IMR-90 (cell line): ENCODE data around the gene CLASP1. TPM values are rescaled to one million over a fixed set of nuclear protein-coding genes. Genes with fewer than 3 reads are reported as not detected.

Experiments
- ATAC-seq: fragments of 200-7000 bp; cut with Tn5 transposase; 2 replicates; pipeline ENCODE4 v1.9.1; 2020; ENCODE audit warnings: low read depth, mild to moderate bottlenecking, moderate library complexity
- BruUV-seq: library from RNA; stranded (reverse); fragments of 400-500 nt; replicated peaks from 2 replicates; lab custom pipeline; 2021; lab: Mats Ljungman, UMichigan
- CTCF ChIA-PET: fragments of 300-600 bp; formaldehyde crosslinking; extraction: SDS; loops from one replicate; lab custom pipeline; 2021; ENCODE audit warnings: antibody characterized with exemption; lab: Yijun Ruan, JAX
- POLR2A ChIA-PET: fragments of 300-600 bp; sonication (Branson Sonifier 250); formaldehyde crosslinking; loops from one replicate; lab custom pipeline; 2022; ENCODE audit warnings: antibody characterized with exemption; ENCODE audit not compliant: unreplicated experiment; lab: Charles Lee
- DNase-seq: peaks from one replicate; pipeline ENCODE4 v3.0.0; 2013
- H2AFZ ChIP-seq: replicated peaks from 2 replicates; pipeline ENCODE3; 2013; ENCODE audit warnings: low read length, mild to moderate bottlenecking; ENCODE audit not compliant: poor library complexity
- H2AK5ac ChIP-seq: 2 replicates; pipeline ENCODE4 v1.6.1; 2013; ENCODE audit warnings: low read depth, low read length, inconsistent platforms
- H2AK9ac ChIP-seq: replicated peaks from 2 replicates; pipeline ENCODE3; 2013; ENCODE audit warnings: mild to moderate bottlenecking, low read depth, low read length, moderate library complexity; ENCODE audit not compliant: poor library complexity
- H2BK120ac ChIP-seq: 2 replicates; pipeline ENCODE4 v1.6.1; 2013; ENCODE audit warnings: low read depth, low read length, inconsistent platforms
- H2BK15ac ChIP-seq: 3 replicates; pipeline ENCODE4 v1.6.1; 2013; ENCODE audit warnings: low read depth, low read length, inconsistent platforms
- H2BK20ac ChIP-seq: 2 replicates; pipeline ENCODE4 v1.6.1; 2013; ENCODE audit warnings: low read depth, mild to moderate bottlenecking, inconsistent platforms, low read length, moderate library complexity
- H2BK5ac ChIP-seq: 2 replicates; pipeline ENCODE4 v1.6.1; 2013; ENCODE audit warnings: mild to moderate bottlenecking, low read depth, low read length, inconsistent platforms; ENCODE audit not compliant: poor library complexity, severe bottlenecking
- H3K14ac ChIP-seq: replicated peaks from 2 replicates; pipeline ENCODE4 v1.6.1; 2013; ENCODE audit warnings: low read depth, low read length, inconsistent platforms
- H3K18ac ChIP-seq: 2 replicates; pipeline ENCODE4 v1.6.1; 2013; ENCODE audit warnings: low read depth, low read length, control low read depth
- H3K23ac ChIP-seq: 2 replicates; pipeline ENCODE4 v1.6.1; 2013; ENCODE audit warnings: low read depth, low read length, inconsistent platforms
- H3K27ac ChIP-seq: 2 replicates; pipeline ENCODE4 v1.5.1; 2013; ENCODE audit warnings: mild to moderate bottlenecking, control low read depth, low read length; ENCODE audit not compliant: insufficient read depth
- H3K27me3 ChIP-seq: 2 replicates; pipeline ENCODE4 v1.6.1; 2013; ENCODE audit warnings: low read length; ENCODE audit not compliant: control insufficient read depth, insufficient read depth
- H3K36me3 ChIP-seq: 2 replicates; pipeline ENCODE4 v1.6.1; 2013; ENCODE audit warnings: low read length, mixed read lengths; ENCODE audit not compliant: control insufficient read depth, insufficient read depth
- H3K4ac ChIP-seq: 2 replicates; pipeline ENCODE4 v1.6.1; 2013; ENCODE audit warnings: low read depth, low read length, inconsistent platforms
- H3K4me1 ChIP-seq: 2 replicates; pipeline ENCODE4 v1.6.1; 2013; ENCODE audit warnings: low read length, mixed read lengths; ENCODE audit not compliant: control insufficient read depth, insufficient read depth
- H3K4me2 ChIP-seq: 2 replicates; pipeline ENCODE4 v1.6.1; 2013; ENCODE audit warnings: low read depth, mild to moderate bottlenecking, control low read depth, low read length, moderate library complexity
- H3K4me3 ChIP-seq: 2 replicates; pipeline ENCODE4 v1.5.1; 2013; ENCODE audit warnings: low read depth, mild to moderate bottlenecking, control low read depth, low read length, moderate library complexity; ENCODE audit not compliant: insufficient read depth
- H3K56ac ChIP-seq: 2 replicates; pipeline ENCODE4 v1.6.1; 2013; ENCODE audit warnings: low read length, inconsistent platforms; ENCODE audit not compliant: insufficient read depth; ENCODE audit errors: extremely low read depth
- H3K79me1 ChIP-seq, 2 experiments: 2 replicates each; pipeline ENCODE4 v1.6.1; 2013; ENCODE audit warnings: low read length in 2 of 2, inconsistent platforms in 1 of 2, low read depth in 1 of 2
- H3K9ac ChIP-seq: 2 replicates; pipeline ENCODE4 v1.6.1; 2013; ENCODE audit warnings: low read depth, low read length, control low read depth
- H3K9me1 ChIP-seq: 2 replicates; pipeline ENCODE4 v1.6.1; 2013; ENCODE audit warnings: low read length, inconsistent platforms; ENCODE audit not compliant: insufficient read depth
- H3K9me3 ChIP-seq: 2 replicates; pipeline ENCODE4 v1.6.1; 2013; ENCODE audit warnings: low read length; ENCODE audit not compliant: control insufficient read depth, insufficient read depth
- H4K20me1 ChIP-seq: 2 replicates; pipeline ENCODE4 v1.6.1; 2013; ENCODE audit warnings: low read length, inconsistent platforms; ENCODE audit not compliant: insufficient read depth
- H4K5ac ChIP-seq: 2 replicates; pipeline ENCODE4 v1.6.1; 2013; ENCODE audit warnings: mild to moderate bottlenecking, low read depth, low read length, control low read depth
- H4K8ac ChIP-seq, 2 experiments: 2 replicates each; pipeline ENCODE4 v1.6.1; 2013; ENCODE audit warnings: low read depth in 2 of 2, low read length in 2 of 2, control low read depth in 1 of 2, inconsistent platforms in 1 of 2
- H4K91ac ChIP-seq: 2 replicates; pipeline ENCODE4 v1.6.1; 2013; ENCODE audit warnings: low read depth, low read length, inconsistent platforms; ENCODE audit not compliant: insufficient read depth
- BHLHE40 ChIP-seq: fragments of 150-350 bp; IDR thresholded peaks from 2 replicates; pipeline ENCODE4 v1.6.1; 2016; ENCODE audit warnings: mild to moderate bottlenecking, low read depth, low read length
- CEBPB ChIP-seq: IDR thresholded peaks from 2 replicates; pipeline ENCODE4 v1.6.1; 2012; ENCODE audit warnings: low read depth, low read length, improper control_type of control experiment
- CHD1 ChIP-seq: IDR thresholded peaks from 2 replicates; pipeline ENCODE4 v1.6.1; 2012; ENCODE audit warnings: low read depth, low read length, improper control_type of control experiment
- CTCF ChIP-seq: conservative IDR thresholded peaks from 2 replicates; pipeline ENCODE4 v1.5.1; 2012; ENCODE audit warnings: mild to moderate bottlenecking, low read depth, low read length, improper control_type of control experiment
- ELK1 ChIP-seq: fragments of 150-350 bp; IDR thresholded peaks from 2 replicates; pipeline ENCODE4 v1.6.1; 2016; ENCODE audit warnings: low read depth, mild to moderate bottlenecking, low read length, moderate library complexity, borderline replicate concordance
- FOS ChIP-seq: fragments of 150-350 bp; IDR thresholded peaks from 2 replicates; pipeline ENCODE4 v1.6.1; 2016; ENCODE audit warnings: low read depth, low read length
- MAFK ChIP-seq: IDR thresholded peaks from 2 replicates; pipeline ENCODE4 v1.6.1; 2012; ENCODE audit warnings: low read depth, low read length, improper control_type of control experiment
- MAZ ChIP-seq: IDR thresholded peaks from 2 replicates; pipeline ENCODE4 v1.6.1; 2012; ENCODE audit warnings: low read depth, mild to moderate bottlenecking, low read length, improper control_type of control experiment, moderate library complexity, borderline replicate concordance
- MXI1 ChIP-seq: IDR thresholded peaks from 2 replicates; pipeline ENCODE4 v1.6.1; 2012; ENCODE audit warnings: low read depth, mild to moderate bottlenecking, low read length, moderate library complexity, borderline replicate concordance
- NFE2L2 ChIP-seq: fragments of 150-350 bp; IDR thresholded peaks from 2 replicates; pipeline ENCODE4 v1.6.1; 2016; ENCODE audit warnings: low read depth, mild to moderate bottlenecking, low read length
- POLR2A ChIP-seq: IDR thresholded peaks from 2 replicates; pipeline ENCODE4 v1.6.1; 2012; ENCODE audit warnings: mild to moderate bottlenecking, low read depth, low read length
- RAD21 ChIP-seq: IDR thresholded peaks from 2 replicates; pipeline ENCODE4 v1.6.1; 2012; ENCODE audit warnings: low read length, improper control_type of control experiment
- RCOR1 ChIP-seq: IDR thresholded peaks from 2 replicates; pipeline ENCODE4 v1.6.1; 2012; ENCODE audit warnings: mild to moderate bottlenecking, low read length, improper control_type of control experiment; ENCODE audit not compliant: insufficient replicate concordance
- RFX5 ChIP-seq: IDR thresholded peaks from 2 replicates; pipeline ENCODE4 v1.8.0; 2012; ENCODE audit warnings: low read depth, mild to moderate bottlenecking, low read length, moderate library complexity
- SMC3 ChIP-seq: fragments of 150-350 bp; IDR thresholded peaks from 2 replicates; pipeline ENCODE4 v1.6.1; 2016; ENCODE audit warnings: low read depth, mild to moderate bottlenecking, antibody characterized with exemption, low read length, moderate library complexity
- USF2 ChIP-seq: fragments of 150-350 bp; IDR thresholded peaks from 2 replicates; pipeline ENCODE4 v1.6.1; 2017; ENCODE audit warnings: mild to moderate bottlenecking, antibody characterized with exemption, low read length, low read depth
- WGBS, 2 experiments: methylation state at CpG; one replicate each; pipeline versions ENCODE4 v1.1.5 to v1.1.7; 2013; ENCODE audit warnings: missing lambda C conversion rate in 2 of 2; ENCODE audit not compliant: insufficient read length in 1 of 2; ENCODE audit errors: extremely low coverage in 2 of 2; 5-methylcytosine and 5-hydroxymethylcytosine counted together
- dilution Hi-C: fragments of 300-500 bp; cut with HindIII; formaldehyde crosslinking; loops from one replicate; pipeline ENCODE4 v1.14.3; 2018; ENCODE audit warnings: low sequenced_read_pairs; ENCODE audit not compliant: unreplicated experiment
- in situ Hi-C: fragments of 300-500 bp; cut with MboI; formaldehyde crosslinking; loops from 3 replicates; pipeline ENCODE4 v1.14.3; 2019; ENCODE audit warnings: low sequenced_read_pairs, inconsistent platforms, mixed read lengths
- intact Hi-C: fragments of 100-400 bp; cut with micrococcal nuclease; formaldehyde crosslinking; loops from 2 replicates; pipeline ENCODE4 v1.10.0; 2022
- polyA plus RNA-seq, 3 experiments: library from polyadenylated mRNA; depleted of rRNA; stranded (reverse); fragments of >200 nt; gene quantifications; 2 replicates each; pipeline ENCODE4 v1.2.3, GENCODE V29; 2012; ENCODE audit warnings: low replicate concordance in 1 of 3
- total RNA-seq: library from RNA; depleted of rRNA; stranded (reverse); fragments of >200 nt; gene quantifications from 2 replicates; pipeline ENCODE4 v1.2.3, GENCODE V29; 2012

The CLASP1 gene
- total and polyA plus RNA-seq, 2 of the 4 experiments (the other 2 are of a cell fraction), result 12.3 to 33.7 TPM

GRCh38 chr2:121319941-121320340 lies 329.3 kb downstream of the CLASP1 start:
- Histone ChIP-seq H3K4ac (no peak overlapping the region), H3K27ac (no peak overlapping the region), H2BK20ac (no peak overlapping the region), H3K23ac (no peak overlapping the region), H3K9ac (no peak overlapping the region), H2AFZ (no peak overlapping the region), H3K9me3 (no peaks in the 10 kb centered on the region), H3K18ac (no peak overlapping the region), H3K56ac (no peak overlapping the region), H4K20me1 (no peaks in the 10 kb centered on the region), H3K79me1 (no peaks in the 10 kb centered on the region), H2AK5ac (no peak overlapping the region), H4K91ac (no peak overlapping the region), H3K9me1 (no peaks in the 10 kb centered on the region), H3K27me3 (peaks cover 15% of the 10 kb centered on the region), H4K5ac (no peak overlapping the region), H2BK120ac (no peak overlapping the region), H2AK9ac (no peak overlapping the region), H4K8ac (no peak overlapping the region), H3K4me1 (no peaks in the 10 kb centered on the region), H3K4me3 (no peak overlapping the region), H3K36me3 (no peaks in the 10 kb centered on the region), H3K4me2 (no peak overlapping the region), H2BK5ac (no peak overlapping the region), H2BK15ac (no peak overlapping the region), H3K14ac (no peak overlapping the region)
- ATAC-seq, result no peak
- BruUV-seq, result no TSS peak
- no peak for DNase-seq
- dilution Hi-C loops (no loop called here), in situ Hi-C loops (no loop called here), intact Hi-C loops (no loop called here)
- POLR2A ChIA-PET, result no interaction called here
- TF ChIP-seq USF2, result no peak
- TF ChIP-seq RFX5, result no peak
- no peak for TF ChIP-seq CHD1
- no peak for TF ChIP-seq MAZ
- TF ChIP-seq BHLHE40, result no peak
- TF ChIP-seq CEBPB, result no peak
- no peak for TF ChIP-seq MXI1
- TF ChIP-seq POLR2A, result no peak
- TF ChIP-seq NFE2L2, result no peak
- no peak for TF ChIP-seq RCOR1
- no peak for TF ChIP-seq FOS
- TF ChIP-seq CTCF, result no peak
- TF ChIP-seq MAFK, result no peak
- TF ChIP-seq SMC3, result no peak
- TF ChIP-seq ELK1, result no peak
- no peak for TF ChIP-seq RAD21
- no CpG with 5 or more reads among the region's 3 CpGs for WGBS, 2 experiments
- CTCF ChIA-PET, result no interaction called here
